ENCODE measurements around the gene ACBD6. TPM values are rescaled to one million over a fixed set of nuclear protein-coding genes. Genes with fewer than 3 reads are reported as not detected.

The ACBD6 gene
- total RNA-seq, 2 donors from 2014 or later = 41.9 to 50.0 TPM

DNA sequence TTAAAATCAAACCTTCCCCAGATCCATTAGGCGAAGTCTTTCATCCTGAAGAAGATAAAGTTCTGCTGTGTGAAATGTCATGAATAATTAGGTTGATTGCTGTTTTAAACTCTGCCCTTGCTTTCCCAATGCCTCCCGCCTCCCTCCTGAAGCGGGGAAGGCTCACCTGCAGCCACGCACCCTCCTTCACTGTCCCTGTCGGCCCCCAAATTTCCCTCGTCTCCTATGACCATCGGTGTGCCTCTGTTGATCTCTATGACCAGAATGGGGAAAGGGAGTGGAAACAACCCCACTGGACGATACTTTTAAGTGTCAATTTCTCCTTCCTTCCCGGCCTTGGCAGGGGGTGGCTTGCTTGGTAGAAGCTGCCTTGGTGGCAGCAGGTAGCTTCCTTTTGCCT is 237.2 kb downstream of the ACBD6 start:
- Histone ChIP-seq H3K27ac (no peak overlapping the region), H3K27me3 (replicated peaks; ENCODE audit: insufficient read depth) (peaks cover 1% of the 10 kb centered on the region), H3K9me3 (no peaks in the 10 kb centered on the region), H3K36me3 (no peaks in the 10 kb centered on the region), H3K4me3 (no peak overlapping the region), H3K4me1 (replicated peaks) (no peaks in the 10 kb centered on the region)
- no peak for DNase-seq (ENCODE audit: low spot score)
- WGBS = 62% methylated on average over 9 of the region's 9 CpGs
- TF ChIP-seq POLR2AphosphoS5 (IDR thresholded peaks at IDR 0.05) = no peak
- TF ChIP-seq, protein P1, sequence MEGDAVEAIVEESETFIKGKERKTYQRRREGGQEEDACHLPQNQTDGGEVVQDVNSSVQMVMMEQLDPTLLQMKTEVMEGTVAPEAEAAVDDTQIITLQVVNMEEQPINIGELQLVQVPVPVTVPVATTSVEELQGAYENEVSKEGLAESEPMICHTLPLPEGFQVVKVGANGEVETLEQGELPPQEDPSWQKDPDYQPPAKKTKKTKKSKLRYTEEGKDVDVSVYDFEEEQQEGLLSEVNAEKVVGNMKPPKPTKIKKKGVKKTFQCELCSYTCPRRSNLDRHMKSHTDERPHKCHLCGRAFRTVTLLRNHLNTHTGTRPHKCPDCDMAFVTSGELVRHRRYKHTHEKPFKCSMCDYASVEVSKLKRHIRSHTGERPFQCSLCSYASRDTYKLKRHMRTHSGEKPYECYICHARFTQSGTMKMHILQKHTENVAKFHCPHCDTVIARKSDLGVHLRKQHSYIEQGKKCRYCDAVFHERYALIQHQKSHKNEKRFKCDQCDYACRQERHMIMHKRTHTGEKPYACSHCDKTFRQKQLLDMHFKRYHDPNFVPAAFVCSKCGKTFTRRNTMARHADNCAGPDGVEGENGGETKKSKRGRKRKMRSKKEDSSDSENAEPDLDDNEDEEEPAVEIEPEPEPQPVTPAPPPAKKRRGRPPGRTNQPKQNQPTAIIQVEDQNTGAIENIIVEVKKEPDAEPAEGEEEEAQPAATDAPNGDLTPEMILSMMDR (IDR thresholded peaks at IDR 0.05) = no peak
- TF ChIP-seq POLR2A (IDR thresholded peaks at IDR 0.05) = no peak
- intact Hi-C loops (cut with DNase I) = no loop called here

DNA sequence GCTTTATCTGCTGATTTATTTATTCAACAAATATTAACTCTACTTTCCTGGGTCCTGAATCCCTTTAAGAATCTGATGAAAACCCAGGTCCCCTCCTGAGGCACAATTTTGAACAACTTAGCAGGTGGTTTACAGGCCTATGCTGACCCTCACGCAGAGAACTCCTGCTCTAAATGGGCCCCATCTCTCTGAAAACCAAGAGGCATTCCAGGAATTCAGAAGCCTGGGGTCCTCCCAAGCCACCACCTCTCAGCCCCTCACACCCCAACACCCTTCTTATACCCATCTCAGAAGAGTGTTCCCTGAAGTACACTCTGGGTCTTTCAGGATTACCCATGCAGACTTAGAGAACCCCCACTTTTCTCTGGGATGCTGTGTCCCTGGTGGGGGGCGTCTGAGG is 237.8 kb downstream of the ACBD6 start:
- H3K27ac ChIP-seq = no peak overlapping the region
- H3K27me3 ChIP-seq (replicated peaks; ENCODE audit: insufficient read depth) = peaks cover 4% of the 10 kb centered on the region
- no peak overlapping the region for H3K4me3 ChIP-seq
- 33% methylated on average over 2 of the region's 2 CpGs for WGBS
- no peaks in the 10 kb centered on the region for H3K36me3 ChIP-seq
- H3K9me3 ChIP-seq = no peaks in the 10 kb centered on the region
- intact Hi-C loops (cut with DNase I) = no loop called here
- DNase-seq (ENCODE audit: low spot score) = no peak
- TF ChIP-seq, protein P1 (IDR thresholded peaks at IDR 0.05) = no peak
- no peak for TF ChIP-seq POLR2A (IDR thresholded peaks at IDR 0.05)
- TF ChIP-seq POLR2AphosphoS5 (IDR thresholded peaks at IDR 0.05) = no peak
- no peaks in the 10 kb centered on the region for H3K4me1 ChIP-seq (replicated peaks)

DNA sequence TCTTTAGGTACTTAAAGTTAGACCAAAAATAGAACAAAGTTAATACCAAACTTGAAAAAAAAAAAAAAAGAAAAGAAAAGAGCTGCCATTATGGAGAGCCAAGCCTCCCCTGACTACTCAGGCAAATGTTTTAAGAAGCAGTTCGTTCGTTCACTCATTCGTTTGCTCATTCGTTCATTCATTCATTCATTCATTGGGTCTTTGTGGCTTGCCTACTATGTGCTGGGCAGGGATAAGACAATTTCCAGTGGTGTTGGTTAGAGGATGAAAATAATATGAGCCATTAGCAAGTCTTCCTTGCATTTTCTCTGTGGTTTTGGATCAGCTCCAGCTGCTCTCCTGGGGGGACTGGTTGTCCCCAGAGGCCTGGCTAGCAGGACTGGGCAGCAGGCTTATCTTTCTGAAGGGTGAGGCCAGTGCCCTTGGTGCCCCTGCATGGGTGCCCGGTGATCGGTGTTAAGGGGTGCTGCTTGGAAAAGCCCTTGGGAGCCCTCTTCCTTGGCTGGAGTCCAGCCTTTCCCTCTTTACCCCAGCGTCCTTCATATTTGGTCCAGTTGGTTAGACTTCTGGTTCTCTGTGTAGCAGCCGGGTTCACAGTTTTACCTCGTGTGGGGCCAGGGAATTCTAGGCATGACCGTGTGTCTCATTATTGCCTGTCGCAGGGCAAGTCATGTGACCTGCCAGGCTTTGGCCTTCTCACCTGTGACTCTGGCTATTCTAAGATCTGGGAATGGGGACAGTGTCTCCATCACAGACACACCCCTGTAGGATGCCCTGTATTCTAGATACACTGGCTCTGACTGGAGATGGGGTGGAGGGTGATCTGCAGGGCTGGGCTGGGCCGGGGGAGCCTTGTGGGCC is 239.5 kb downstream of the ACBD6 start:
- 74% methylated on average over 12 of the region's 12 CpGs for WGBS

DNA sequence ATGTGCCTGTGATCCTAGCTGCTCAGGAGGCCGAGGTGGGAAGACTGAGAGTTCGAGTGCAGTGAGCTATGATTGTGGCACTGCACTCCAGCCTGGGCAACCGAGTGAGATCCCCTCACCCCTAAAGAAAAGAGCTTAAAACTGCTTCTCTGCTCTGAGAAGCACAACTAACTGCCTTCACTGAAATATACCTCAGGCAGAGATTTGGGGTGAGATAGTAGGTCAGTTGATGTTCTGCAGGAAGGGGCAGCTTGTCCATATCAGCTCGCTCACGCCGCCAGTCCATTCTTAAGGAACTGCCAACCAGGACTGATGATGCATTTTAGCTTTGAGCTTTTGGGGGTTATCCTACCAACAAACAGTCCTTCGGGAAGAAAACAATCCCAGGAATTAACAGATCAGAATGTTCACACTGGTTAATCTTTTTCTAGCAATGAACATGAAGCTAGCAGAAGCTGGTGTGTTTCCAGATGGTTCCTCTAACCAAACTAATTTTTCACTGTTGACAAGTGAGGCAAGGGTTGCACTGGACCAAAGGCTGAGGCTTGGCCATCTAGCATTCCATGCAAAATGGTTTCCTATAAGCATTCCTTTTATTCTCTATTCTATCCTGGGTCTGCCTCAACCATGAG is 240.7 kb downstream of the ACBD6 start:
- peaks cover 8% of the 10 kb centered on the region for H3K27me3 ChIP-seq (replicated peaks; ENCODE audit: insufficient read depth)
- intact Hi-C loops (cut with DNase I) = no loop called here
- no peaks in the 10 kb centered on the region for H3K36me3 ChIP-seq
- no peaks in the 10 kb centered on the region for H3K9me3 ChIP-seq
- TF ChIP-seq, protein P1 (IDR thresholded peaks at IDR 0.05) = no peak
- TF ChIP-seq POLR2A (IDR thresholded peaks at IDR 0.05) (no peak), POLR2AphosphoS5 (IDR thresholded peaks at IDR 0.05) (no peak)
- no peaks in the 10 kb centered on the region for H3K4me1 ChIP-seq (replicated peaks)
- WGBS = 79% methylated on average over 7 of the region's 7 CpGs
- no peak overlapping the region for H3K4me3 ChIP-seq
- DNase-seq (ENCODE audit: low spot score) = no peak
- H3K27ac ChIP-seq = no peak overlapping the region

More for the DNA sequence above, 239.5 kb downstream of the ACBD6 start:
- TF ChIP-seq POLR2AphosphoS5 (IDR thresholded peaks at IDR 0.05) (no peak), POLR2A (IDR thresholded peaks at IDR 0.05) (no peak)
- TF ChIP-seq, protein P1 (IDR thresholded peaks at IDR 0.05) = no peak
- no peak for DNase-seq (ENCODE audit: low spot score)
- no peak overlapping the region for H3K4me3 ChIP-seq
- H3K27me3 ChIP-seq (replicated peaks; ENCODE audit: insufficient read depth) = peaks cover 8% of the 10 kb centered on the region
- intact Hi-C loops (cut with DNase I) = no loop called here
- no peaks in the 10 kb centered on the region for H3K36me3 ChIP-seq
- no peaks in the 10 kb centered on the region for H3K4me1 ChIP-seq (replicated peaks)
- H3K9me3 ChIP-seq = no peaks in the 10 kb centered on the region
- no peak overlapping the region for H3K27ac ChIP-seq
